GM21515 (cell line): Measurements from ENCODE around the gene KDR.

Source experiments
- ATAC-seq: cut with Tn5 transposase; IDR thresholded peaks from one replicate; pipeline ENCODE4 v1.9.1; 2021; ENCODE audit not compliant: unreplicated experiment

Gene KDR

GRCh38 chr4:55125087-55125721 is at the start of gene KDR:
Gene KDR, minus strand, starts transcription at chr4:55125595. Its CDS starts 302 bp downstream, at chr4:55125293.
- ATAC-seq: no peak

DNA sequence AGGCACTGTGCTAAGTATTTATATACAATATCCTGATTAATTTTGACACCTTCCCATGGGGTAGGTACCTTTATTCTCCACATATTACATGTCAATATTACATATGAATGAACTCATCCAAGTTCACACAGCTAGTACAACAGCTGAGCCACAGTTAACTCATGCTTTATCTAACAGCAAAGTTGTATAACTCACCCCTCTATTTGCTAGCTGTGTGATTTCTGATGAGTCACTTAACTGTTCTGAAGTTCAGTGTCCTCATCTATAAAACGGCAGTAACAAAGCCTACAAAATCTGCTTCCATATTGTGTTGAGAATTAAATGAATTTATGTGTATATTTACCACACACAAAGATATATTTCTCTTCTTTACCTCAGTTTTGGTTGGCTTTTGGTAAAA is 48.2 kb upstream of the KDR start:
- no peak for ATAC-seq

DNA sequence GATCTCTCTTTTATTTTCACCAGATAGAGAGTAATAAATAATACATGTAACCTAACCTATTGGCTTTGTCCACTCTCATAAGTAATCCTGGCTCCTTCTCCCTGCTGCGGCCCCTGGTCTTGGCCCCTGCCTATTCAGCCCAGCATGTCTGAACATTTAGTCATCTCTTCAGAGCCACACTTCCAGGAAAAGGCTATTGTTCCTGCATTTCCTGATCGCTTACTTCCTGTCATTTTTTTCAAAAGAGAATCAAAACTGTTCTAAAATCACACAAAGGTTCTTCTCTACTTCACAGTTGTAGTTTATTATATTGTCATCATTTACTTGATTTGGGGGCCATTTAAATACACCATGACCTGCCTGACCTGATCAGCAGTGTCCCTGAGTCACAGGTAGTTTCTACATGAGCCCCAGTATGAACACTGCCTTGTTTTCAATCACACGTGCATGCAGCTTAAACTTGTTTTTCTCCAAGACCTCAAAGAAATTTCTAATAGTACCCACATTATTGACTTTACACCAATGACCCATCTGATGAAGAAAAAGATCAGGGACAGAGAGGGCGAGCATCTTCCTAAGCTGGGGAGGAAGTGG is 47.4 kb upstream of the KDR start:
- ATAC-seq: no peak

GRCh38 chr4:55170462-55170861 is 45.1 kb upstream of the KDR start:
- ATAC-seq: no peak

DNA sequence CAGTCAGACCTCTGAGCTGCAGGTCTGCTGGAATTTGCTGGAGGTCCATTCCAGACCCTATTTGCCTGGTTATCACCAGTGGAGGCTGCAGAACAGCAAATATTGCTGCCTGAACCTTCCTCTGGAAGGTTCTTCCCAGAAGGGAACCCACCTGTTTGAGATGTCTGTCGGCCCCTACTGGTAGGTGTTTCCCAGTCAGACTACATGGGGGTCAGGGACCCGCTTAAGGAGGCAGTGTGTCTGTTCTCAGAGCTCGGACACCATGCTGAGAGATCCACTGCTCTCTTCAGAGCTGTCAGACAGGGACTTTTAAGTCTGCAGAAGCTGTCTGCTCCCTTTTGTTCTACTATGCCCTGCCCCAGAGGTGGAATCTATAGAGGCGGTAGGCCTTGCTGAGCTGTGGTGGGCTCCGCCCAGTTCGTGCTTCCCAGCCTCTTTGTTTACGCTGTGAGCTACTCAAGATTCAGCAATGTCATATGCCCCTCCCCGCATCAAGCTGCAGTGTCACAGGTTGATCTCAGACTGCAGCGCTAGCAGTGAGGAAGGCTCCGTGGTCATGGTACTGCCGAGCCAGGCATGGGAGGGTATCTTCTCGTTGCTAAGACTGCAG is 44.1 kb upstream of the KDR start:
- no peak for ATAC-seq

- no peak for ATAC-seq
Observed at GRCh38 chr4:55162396-55162795, 37.0 kb upstream of the KDR start.

DNA sequence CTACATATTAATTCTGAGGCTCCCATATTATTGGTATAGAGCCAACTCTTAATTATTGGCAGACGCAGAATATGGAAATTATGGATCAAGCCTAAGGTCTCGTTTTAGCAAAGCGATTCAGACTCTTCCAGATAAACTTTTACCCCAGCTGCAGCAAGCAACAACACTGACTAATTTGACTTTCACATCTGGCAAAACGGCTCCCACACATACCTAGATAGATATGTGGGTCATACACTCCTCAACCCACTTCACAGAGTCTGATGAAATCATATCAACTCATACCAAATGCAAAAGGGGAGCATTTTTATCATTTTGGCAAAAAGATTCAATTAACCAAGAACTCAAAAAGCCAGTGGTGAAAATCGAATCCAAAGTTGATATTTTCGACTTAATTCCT is 36.3 kb upstream of the KDR start:
- ATAC-seq: no peak

- no peak for ATAC-seq
Observed at GRCh38 chr4:55159851-55160250, 34.5 kb upstream of the KDR start.

DNA sequence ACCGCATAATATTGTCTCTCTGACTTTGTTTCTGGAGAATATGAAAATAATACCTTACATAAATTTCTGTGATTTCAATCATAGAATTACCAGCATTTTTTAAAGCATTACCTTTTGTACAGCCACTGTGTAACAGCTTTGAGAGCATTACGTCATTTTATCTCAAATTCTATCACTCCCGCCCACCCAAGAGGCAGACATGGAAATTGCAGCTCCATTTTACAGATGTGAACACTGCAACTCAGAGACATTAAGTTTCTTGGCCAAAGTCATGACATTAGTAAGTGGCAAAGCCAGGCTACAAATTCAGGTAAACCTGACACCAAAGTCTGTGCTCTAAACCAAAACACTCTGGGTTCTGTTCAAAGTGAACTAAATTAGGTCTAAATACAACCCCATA is 33.6 kb upstream of the KDR start:
- ATAC-seq: no peak

GRCh38 chr4:55157559-55158277 is 32.3 kb upstream of the KDR start:
- no peak for ATAC-seq

DNA sequence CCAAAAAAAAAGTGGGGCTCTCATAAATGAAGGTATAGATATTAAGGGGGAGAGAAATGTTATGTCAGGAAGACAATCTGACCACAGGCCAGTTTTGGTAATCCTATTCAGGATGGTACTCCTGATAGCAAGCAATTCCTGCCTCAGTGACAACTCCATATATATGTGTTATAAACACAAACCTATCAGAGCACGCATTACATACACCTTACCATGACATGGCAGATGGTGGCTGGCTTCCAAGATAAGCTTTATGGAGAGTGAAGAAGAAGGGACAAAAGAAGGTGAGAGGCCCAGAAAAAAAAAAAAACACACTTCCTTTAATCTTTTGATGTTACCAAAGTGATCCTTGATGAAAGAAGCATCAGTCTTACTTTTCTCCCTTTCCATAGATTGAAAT is 29.5 kb upstream of the KDR start:
- no peak for ATAC-seq

DNA sequence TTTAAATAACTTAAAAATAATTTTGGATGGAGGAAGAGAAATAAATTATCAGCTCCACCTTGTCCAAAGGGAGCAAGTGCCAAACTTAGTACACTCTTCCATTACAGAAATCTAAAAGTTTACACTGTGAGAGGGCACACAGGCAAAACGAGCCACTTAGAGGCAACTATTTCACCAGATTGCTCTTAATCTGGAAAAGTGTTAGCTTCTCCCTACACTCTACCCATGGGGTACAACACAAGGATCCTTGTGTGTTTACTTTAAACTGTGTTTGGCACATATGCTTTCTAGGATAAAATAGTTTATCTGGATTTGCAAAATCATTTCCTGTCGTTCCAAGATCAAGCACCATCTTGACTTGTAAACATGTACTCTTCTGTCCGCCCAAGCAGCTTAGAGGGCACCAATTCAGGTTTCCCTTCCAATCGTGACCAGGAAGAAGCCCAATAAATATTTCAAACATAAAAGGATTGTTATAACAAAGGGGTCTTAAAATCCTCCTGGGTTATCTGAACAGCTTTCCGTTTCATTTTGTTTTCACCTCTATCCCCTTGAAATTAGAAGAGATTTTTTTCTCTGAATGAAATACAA is 29.0 kb upstream of the KDR start:
- no peak for ATAC-seq

DNA sequence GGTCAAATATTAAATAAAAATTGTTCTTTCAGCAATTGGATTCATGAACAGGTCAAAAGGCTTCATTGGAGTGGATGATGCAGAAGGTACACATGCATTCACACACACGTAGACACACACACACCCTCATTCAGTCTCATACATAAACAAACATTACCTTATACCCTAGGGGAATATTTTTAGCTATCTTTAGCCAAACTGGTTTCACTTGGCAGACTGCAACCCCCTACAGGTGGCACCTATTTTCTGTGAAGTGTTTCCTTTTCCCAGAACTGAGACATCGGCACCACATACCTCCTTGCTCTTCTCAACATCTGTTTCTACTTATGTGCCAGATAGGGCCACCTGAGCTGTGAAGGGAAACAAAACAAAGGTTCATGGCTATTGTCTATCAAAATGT is 18.5 kb upstream of the KDR start:
- no peak for ATAC-seq

DNA sequence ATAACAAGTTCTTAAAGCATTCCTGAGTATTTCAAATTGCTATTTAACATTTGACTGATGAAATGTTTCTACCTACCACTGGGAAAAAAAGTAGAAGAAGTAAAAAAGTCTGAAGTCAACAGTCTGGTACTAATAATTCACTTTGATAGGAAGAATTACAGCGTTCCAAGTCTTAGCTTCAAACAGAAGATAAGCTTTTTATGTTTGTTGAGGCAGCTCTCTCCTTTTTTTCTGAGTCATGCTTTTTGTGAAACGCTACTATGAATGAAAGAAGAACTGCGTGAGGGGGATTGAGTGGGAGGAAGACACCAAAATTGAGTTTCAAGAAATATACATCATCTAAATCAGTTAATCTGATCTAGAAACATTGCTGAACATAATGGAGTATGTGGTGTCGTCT is 13.0 kb upstream of the KDR start:
- ATAC-seq: no peak

DNA sequence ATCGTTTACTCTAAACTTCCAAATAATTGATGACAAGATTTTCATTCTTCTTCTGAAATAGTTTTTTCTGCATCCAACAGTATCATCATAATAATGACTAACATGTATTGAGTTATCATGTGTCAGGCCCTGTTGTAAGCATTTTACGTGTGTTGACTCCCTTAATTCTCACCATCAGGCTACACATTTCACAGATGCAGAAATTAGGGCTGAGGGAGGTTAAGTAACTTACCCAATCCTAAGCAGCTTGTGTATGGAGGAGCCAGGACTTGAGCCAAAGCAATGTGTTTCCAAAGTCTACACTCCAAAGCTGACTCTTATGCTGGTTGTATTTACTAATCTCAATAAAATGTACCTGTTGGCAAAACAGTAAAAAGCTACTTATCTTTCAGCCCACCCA is 11.2 kb upstream of the KDR start:
- no peak for ATAC-seq

GRCh38 chr4:55133951-55134350 is 8.6 kb upstream of the KDR start:
- no peak for ATAC-seq

GRCh38 chr4:55132775-55133174 is 7.4 kb upstream of the KDR start:
- no peak for ATAC-seq

DNA sequence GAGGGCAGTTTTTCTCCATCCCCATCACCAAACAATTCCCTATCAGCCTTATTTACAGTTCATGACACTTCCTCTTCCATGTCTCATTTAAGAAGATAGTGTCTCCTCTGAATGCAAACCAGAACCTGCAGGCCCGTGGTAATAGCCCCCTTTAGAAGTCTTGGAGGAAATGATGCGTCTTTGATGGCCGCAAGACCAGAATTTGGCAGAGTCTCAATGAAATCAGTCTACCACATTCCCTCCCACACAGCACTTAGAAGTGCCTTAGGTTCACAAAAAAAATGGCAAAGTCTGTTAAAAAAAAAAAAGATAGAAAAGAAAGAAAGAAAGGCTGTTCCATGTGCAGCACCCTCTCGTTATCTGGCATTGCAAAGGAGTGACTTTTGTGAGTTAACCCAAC is 2.1 kb upstream of the KDR start:
- no peak for ATAC-seq

DNA sequence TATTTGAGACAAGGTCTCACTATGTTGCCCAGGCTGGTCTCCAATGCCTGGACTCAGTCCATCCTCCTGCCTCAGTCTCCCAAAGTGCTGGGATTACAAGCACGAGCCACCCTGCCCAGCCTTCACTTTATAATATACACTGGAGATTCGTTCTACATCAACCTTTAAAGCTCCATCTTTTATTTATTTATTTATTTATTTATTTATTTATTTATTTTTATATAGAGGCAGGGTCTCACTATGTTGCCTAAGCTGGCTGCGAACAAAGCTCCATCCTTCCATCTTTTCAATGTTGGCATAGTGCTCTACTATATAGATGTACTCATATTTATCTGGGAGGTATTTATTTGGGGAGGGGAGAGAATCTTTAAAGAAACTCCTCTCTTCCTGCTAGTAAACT is 1.7 kb upstream of the KDR start:
- no peak for ATAC-seq

DNA sequence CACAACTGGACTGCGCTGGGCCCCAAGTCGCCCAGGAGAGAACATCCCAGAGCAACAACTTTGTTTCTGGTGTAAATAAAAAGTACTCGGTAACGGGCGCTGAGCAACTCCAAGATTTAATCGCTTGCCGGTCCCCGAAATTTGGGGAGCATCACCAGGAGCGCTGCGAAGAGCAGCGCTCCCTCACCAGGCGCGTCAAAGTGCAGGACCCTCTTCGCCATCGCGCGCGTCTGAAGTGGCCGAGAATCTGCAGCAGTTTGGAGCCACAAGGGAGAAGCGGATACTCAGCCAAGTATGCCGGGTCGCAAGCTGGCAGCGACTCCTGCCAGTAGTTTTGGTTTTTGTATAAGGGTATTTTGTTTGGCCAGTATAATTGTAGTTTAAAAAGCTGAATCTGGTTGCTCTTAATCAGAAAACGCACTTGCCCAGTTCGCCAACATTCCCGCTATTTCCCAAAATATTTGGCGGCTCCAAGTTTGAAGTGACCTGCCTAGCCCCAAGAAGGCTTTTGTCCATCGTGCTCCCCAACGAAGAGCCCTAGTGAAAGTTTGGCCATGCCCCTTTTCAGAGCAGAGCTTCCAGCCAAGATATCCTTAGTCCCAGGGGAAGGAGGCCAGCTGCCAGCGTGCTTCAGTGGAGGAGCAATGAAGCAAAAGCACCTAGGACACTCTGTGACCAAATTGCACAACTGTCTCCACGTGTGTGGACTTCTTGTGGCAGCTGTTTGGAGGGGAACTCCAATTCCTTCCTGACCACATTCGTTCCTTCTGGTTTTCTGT is 557 bp upstream of the KDR start:
- ATAC-seq: no peak
